ENCODE results near the gene AGO1.

DNA sequence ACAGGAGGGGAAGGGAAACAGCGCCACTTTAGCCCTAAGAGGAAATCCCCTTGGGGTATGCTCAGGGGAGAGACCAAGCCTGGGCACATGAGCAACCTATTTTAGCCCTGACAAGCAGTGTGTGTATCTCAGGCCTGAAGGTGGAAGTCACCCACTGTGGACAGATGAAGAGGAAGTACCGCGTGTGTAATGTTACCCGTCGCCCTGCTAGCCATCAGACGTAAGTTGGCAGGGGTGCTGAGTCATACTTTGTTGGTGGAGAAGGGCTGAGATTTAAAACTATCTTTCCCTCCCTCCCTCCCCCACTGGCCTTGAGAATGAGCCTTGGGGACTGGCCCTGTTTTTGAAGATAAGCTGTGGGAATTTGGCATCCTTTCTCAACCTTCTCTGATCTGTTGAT lies 11.2 kb downstream of the AGO1 start:
- TF ChIP-seq POLR2AphosphoS5 (IDR thresholded peaks at IDR 0.05): no peak
- TF ChIP-seq, protein P1, sequence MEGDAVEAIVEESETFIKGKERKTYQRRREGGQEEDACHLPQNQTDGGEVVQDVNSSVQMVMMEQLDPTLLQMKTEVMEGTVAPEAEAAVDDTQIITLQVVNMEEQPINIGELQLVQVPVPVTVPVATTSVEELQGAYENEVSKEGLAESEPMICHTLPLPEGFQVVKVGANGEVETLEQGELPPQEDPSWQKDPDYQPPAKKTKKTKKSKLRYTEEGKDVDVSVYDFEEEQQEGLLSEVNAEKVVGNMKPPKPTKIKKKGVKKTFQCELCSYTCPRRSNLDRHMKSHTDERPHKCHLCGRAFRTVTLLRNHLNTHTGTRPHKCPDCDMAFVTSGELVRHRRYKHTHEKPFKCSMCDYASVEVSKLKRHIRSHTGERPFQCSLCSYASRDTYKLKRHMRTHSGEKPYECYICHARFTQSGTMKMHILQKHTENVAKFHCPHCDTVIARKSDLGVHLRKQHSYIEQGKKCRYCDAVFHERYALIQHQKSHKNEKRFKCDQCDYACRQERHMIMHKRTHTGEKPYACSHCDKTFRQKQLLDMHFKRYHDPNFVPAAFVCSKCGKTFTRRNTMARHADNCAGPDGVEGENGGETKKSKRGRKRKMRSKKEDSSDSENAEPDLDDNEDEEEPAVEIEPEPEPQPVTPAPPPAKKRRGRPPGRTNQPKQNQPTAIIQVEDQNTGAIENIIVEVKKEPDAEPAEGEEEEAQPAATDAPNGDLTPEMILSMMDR (IDR thresholded peaks at IDR 0.05): no peak
